GM23248 (cell line): ENCODE measurements around the gene KIF26A. TPM values are rescaled to one million over a fixed set of nuclear protein-coding genes. Genes with fewer than 3 reads are reported as not detected.

Source experiments
- DNase-seq: peaks from one replicate; pipeline ENCODE4 v3.0.0-alpha.2; 2015
- H2AFZ ChIP-seq: fragments of 200-600 bp; sonication (generic); 2 replicates; pipeline ENCODE4 v1.6.1; 2016; ENCODE audit warnings: antibody characterized with exemption
- H3F3A ChIP-seq: fragments of 200-600 bp; sonication (generic); 2 replicates; pipeline ENCODE4 v1.6.1; 2016; ENCODE audit warnings: mild to moderate bottlenecking, antibody characterized with exemption, mixed run types; ENCODE audit not compliant: insufficient read depth
- H3K27ac ChIP-seq: fragments of 200-600 bp; sonication (generic); 2 replicates; pipeline ENCODE4 v1.5.1; 2016; ENCODE audit warnings: mild to moderate bottlenecking
- H3K27me3 ChIP-seq: fragments of 200-600 bp; sonication (generic); replicated peaks from 2 replicates; pipeline ENCODE4 v1.6.1; 2016; ENCODE audit warnings: mild to moderate bottlenecking; ENCODE audit not compliant: insufficient read depth
- H3K36me3 ChIP-seq: fragments of 200-600 bp; sonication (generic); 2 replicates; pipeline ENCODE4 v1.6.1; 2016; ENCODE audit warnings: low read depth, mild to moderate bottlenecking
- H3K4me1 ChIP-seq: fragments of 200-600 bp; sonication (generic); 2 replicates; pipeline ENCODE4 v1.6.1; 2016; ENCODE audit warnings: mild to moderate bottlenecking; ENCODE audit not compliant: insufficient read depth
- H3K4me2 ChIP-seq: fragments of 200-600 bp; sonication (generic); one replicate; pipeline ENCODE4 v1.6.1; 2016; ENCODE audit warnings: mild to moderate bottlenecking; ENCODE audit not compliant: unreplicated experiment
- H3K4me3 ChIP-seq: fragments of 200-600 bp; sonication (generic); 2 replicates; pipeline ENCODE4 v1.5.1; 2016; ENCODE audit warnings: mild to moderate bottlenecking
- H3K79me2 ChIP-seq: fragments of 200-600 bp; sonication (generic); 2 replicates; pipeline ENCODE4 v1.6.1; 2016; ENCODE audit warnings: mild to moderate bottlenecking; ENCODE audit not compliant: insufficient read depth
- H3K9ac ChIP-seq: fragments of 200-600 bp; sonication (generic); 2 replicates; pipeline ENCODE4 v1.6.1; 2016; ENCODE audit warnings: mild to moderate bottlenecking
- H3K9me2 ChIP-seq: fragments of 200-600 bp; sonication (generic); 2 replicates; pipeline ENCODE4 v1.6.1; 2016; ENCODE audit warnings: mixed run types, mild to moderate bottlenecking, moderate library complexity; ENCODE audit not compliant: insufficient read depth
- H3K9me3 ChIP-seq: fragments of 200-600 bp; sonication (generic); one replicate; pipeline ENCODE4 v1.6.1; 2017; ENCODE audit warnings: low read depth
- H4K20me1 ChIP-seq: fragments of 200-600 bp; sonication (generic); 2 replicates; pipeline ENCODE4 v1.6.0; 2016; ENCODE audit not compliant: insufficient read depth
- EZH2 ChIP-seq: fragments of 200-600 bp; sonication (generic); IDR thresholded peaks from 2 replicates; pipeline ENCODE4 v1.6.1; 2018; ENCODE audit warnings: antibody characterized with exemption, mild to moderate bottlenecking; ENCODE audit not compliant: insufficient read depth, poor library complexity, severe bottlenecking
- EZH2phosphoT487 ChIP-seq: fragments of 200-600 bp; sonication (generic); IDR thresholded peaks from 2 replicates; pipeline ENCODE4 v1.6.1; 2018; ENCODE audit warnings: antibody characterized with exemption, moderate library complexity, mild to moderate bottlenecking, low read depth; ENCODE audit not compliant: insufficient read depth
- WGBS, 2 experiments: methylation state at CpG; one replicate each; pipeline ENCODE4 v1.1.6; 2015 to 2017; ENCODE audit warnings: low lambda C conversion rate in 2 of 2, low coverage in 1 of 2; ENCODE audit errors: missing lambda C conversion rate in 2 of 2; 5-methylcytosine and 5-hydroxymethylcytosine counted together
- in situ Hi-C: fragments of 300-500 bp; cut with MboI; formaldehyde crosslinking; loops from 2 replicates; pipeline ENCODE4 v1.15.0; 2020
- polyA plus RNA-seq: library from polyadenylated mRNA; unstranded; fragments of >200 nt; fragmentation: Nextera tagmentation; extraction: Ambion mirVana; gene quantifications from 2 replicates; pipeline ENCODE4 v1.2.1, GENCODE V29; 2016
- total RNA-seq: library from RNA; depleted of rRNA; stranded (reverse); fragments of >200 nt; shearing (Covaris generic); gene quantifications from 2 replicates; pipeline ENCODE4 v1.2.3, GENCODE V29; 2014

KIF26A gene
- total and polyA plus RNA-seq, 2 experiments from 2014 or later = not detected

DNA sequence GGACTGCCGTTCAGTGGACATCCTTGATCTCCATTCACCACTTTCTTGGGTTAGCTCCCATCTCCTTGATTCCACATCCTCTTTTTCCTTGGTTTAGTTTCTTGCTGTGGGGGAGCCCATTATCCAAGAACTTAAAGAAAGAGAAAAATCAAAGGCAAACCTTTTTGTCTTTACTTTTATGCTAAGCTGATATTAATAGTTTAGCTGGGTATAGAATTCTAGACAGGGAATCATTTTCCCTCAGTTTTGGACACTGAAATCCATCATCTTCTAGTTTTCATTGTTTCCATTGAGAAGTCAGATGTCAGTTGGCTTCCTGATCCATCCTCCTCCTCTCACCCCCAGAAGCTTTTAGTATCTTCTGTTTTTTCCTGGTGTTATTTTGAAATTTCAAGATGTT is 8.8 kb upstream of the KIF26A start:
- TF ChIP-seq EZH2phosphoT487 (no peak), EZH2 (no peak)
- in situ Hi-C loops = no loop called here
- H3K79me2 ChIP-seq = no peaks in the 10 kb centered on the region

DNA sequence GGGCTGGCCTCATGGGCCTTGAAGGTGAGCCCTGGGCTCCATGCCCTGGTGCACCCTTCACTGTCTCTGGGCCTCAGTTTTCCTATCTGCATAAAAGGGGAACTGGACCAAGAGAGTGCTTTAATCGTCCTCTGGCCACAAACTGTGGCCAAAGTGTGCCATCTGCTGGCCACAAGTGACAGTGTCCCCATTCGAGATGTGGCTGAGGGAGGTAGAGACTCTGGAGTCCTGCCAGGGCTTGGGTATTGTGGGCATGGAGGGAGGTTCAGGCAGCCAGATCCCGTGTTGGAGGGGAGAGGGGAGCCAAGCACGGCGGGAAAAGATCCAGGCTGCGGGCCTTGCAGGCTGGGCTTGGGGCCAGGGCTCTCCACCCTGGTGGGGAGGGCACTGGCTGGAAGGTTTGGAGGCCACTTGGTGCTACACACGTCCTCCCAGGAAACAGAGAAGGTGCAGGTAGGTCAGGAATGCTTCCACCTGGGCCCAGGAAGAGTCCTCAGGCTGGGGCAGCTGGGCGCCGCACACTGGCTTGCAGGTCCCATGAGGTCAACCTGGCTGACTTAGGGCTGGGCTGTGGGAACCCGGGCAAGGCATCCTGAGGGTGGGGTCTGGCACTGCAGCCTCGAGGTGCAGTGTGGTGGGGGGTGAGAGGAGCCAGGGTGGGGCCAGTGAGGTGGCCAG is 7.3 kb upstream of the KIF26A start:
- H3K9me2 ChIP-seq = no peaks in the 10 kb centered on the region
- WGBS, 2 experiments = 6 to 14% methylated on average over 11 of the region's 11 CpGs
- H3K4me3 ChIP-seq = no peak overlapping the region
- in situ Hi-C loops = loop anchor here (10.0 kb wide), 2 partner anchors 434 to 514 kb away; no protein-coding TSS in a partner anchor
- TF ChIP-seq EZH2phosphoT487 (no peak), EZH2 (no peak)
- H3F3A ChIP-seq = no peaks in the 10 kb centered on the region
- no peak overlapping the region for H2AFZ ChIP-seq
- no peak overlapping the region for H3K9ac ChIP-seq
- H4K20me1 ChIP-seq = no peaks in the 10 kb centered on the region
- peak; percentile 63 for DNase-seq
- no peaks in the 10 kb centered on the region; the same call in 1 of the 2 replicates for H3K27me3 ChIP-seq
- no peaks in the 10 kb centered on the region for H3K36me3 ChIP-seq
- H3K4me2 ChIP-seq = no peak overlapping the region
- H3K79me2 ChIP-seq = no peaks in the 10 kb centered on the region
- H3K4me1 ChIP-seq = no peaks in the 10 kb centered on the region
- no peaks in the 10 kb centered on the region for H3K9me3 ChIP-seq
- no peak overlapping the region for H3K27ac ChIP-seq

More for the DNA sequence above, 8.8 kb upstream of the KIF26A start:
- no peaks in the 10 kb centered on the region for H3K9me2 ChIP-seq
- no peak overlapping the region for H3K27ac ChIP-seq
- H4K20me1 ChIP-seq = no peaks in the 10 kb centered on the region
- no peaks in the 10 kb centered on the region; the same call in 1 of the 2 replicates for H3K27me3 ChIP-seq
- 40 to 52% methylated on average over 1 of the region's 1 CpG for WGBS, 2 experiments
- no peaks in the 10 kb centered on the region for H3K4me1 ChIP-seq
- H3K4me3 ChIP-seq = no peak overlapping the region
- H3K9ac ChIP-seq = no peak overlapping the region
- H2AFZ ChIP-seq = no peak overlapping the region
- DNase-seq = no peak
- H3K9me3 ChIP-seq = no peaks in the 10 kb centered on the region
- H3K4me2 ChIP-seq = no peak overlapping the region
- no peaks in the 10 kb centered on the region for H3K36me3 ChIP-seq
- no peaks in the 10 kb centered on the region for H3F3A ChIP-seq

DNA sequence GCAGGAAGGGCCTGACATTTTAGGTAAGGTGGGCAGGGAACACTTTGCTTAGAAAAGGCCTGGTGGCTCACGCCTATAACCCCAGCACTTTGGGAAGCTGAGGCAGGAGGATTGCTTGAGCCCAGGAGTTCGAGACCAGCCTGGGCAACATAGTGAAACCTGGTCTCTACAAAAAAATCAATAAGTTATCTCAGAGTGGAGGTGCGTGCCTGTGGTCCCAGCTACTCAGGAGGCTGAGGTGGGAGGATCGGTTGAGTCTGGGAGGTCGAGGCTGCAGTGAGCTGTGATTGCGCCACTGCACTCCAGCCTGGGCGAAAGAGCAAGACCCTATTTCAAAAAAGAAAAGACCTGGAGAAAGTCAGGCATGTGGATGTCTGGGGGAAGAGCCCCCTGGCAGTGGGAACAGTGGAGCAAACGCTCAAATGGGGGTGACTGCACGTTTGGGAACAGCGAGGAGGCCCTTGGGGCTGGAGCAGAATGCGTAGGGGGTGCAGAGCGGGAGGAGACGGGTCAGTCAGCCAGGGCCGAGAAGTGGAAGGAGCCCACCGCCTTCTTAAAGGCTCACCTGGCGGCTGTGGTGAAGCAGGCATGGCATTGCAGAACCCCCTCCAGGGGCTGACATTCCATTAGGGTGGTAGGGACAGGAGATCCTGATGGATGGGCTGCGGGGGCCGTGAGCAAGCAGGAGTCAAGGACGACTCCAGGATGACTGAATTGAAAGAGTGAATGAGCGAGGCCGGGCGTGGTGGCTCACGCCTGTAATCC is 6.2 kb upstream of the KIF26A start:
- no peaks in the 10 kb centered on the region for H4K20me1 ChIP-seq
- H3K36me3 ChIP-seq = no peaks in the 10 kb centered on the region
- H3K27ac ChIP-seq = no peak overlapping the region
- no peaks in the 10 kb centered on the region for H3K9me3 ChIP-seq
- no peaks in the 10 kb centered on the region for H3K4me1 ChIP-seq
- no peak for DNase-seq
- no peak overlapping the region for H3K9ac ChIP-seq
- H2AFZ ChIP-seq = no peak overlapping the region
- H3K27me3 ChIP-seq = peaks cover 8% of the 10 kb centered on the region; the same call in 1 of the 2 replicates
- H3K79me2 ChIP-seq = no peaks in the 10 kb centered on the region
- TF ChIP-seq EZH2 = no peak
- TF ChIP-seq EZH2phosphoT487 = no peak
- in situ Hi-C loops = loop anchor here (10.0 kb wide), 2 partner anchors 433 to 513 kb away; no protein-coding TSS in a partner anchor
- H3F3A ChIP-seq = no peaks in the 10 kb centered on the region
- 41 to 44% methylated on average over 22 to 23 of the region's 23 CpGs for WGBS, 2 experiments
- H3K9me2 ChIP-seq = no peaks in the 10 kb centered on the region
- H3K4me2 ChIP-seq = no peak overlapping the region
- no peak overlapping the region for H3K4me3 ChIP-seq

DNA sequence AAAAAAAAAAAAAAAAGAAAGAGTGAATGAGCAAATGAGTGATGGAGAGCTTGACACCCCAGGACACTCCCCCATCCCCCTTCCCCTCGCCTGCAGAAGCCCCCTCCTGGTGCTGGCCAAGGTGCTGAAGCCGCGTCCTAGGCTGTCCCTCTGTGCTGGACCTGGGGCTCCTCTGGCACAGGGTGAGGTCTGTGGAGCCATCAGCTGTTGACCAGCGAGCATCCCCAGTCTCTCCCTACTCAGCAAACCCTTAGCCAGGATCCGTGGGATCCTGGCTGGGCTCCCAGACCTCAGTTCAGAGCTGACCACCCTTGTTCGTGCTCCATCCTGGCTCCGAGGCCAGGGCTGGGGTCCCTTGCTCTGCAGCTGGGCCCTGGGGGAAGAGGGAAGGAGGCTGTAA is 5.4 kb upstream of the KIF26A start:
- WGBS, 2 experiments = 13 to 15% methylated on average over 7 of the region's 7 CpGs
- Histone ChIP-seq H3K9me2 (no peaks in the 10 kb centered on the region), H3K9ac (no peak overlapping the region), H3F3A (no peaks in the 10 kb centered on the region), H3K9me3 (no peaks in the 10 kb centered on the region), H3K36me3 (no peaks in the 10 kb centered on the region), H2AFZ (no peak overlapping the region), H3K27me3 (peaks cover 10% of the 10 kb centered on the region; the same call in 1 of the 2 replicates), H3K4me3 (no peak overlapping the region), H3K79me2 (no peaks in the 10 kb centered on the region), H4K20me1 (no peaks in the 10 kb centered on the region), H3K27ac (no peak overlapping the region), H3K4me1 (no peaks in the 10 kb centered on the region), H3K4me2 (no peak overlapping the region)
- no peak for TF ChIP-seq EZH2
- TF ChIP-seq EZH2phosphoT487 = no peak
- DNase-seq = no peak
- in situ Hi-C loops = loop anchor here (10.0 kb wide), 2 partner anchors 432 to 512 kb away; no protein-coding TSS in a partner anchor
